ENCODE data around the gene BNIPL. TPM values are rescaled to one million over a fixed set of nuclear protein-coding genes. Genes with fewer than 3 reads are reported as not detected.
A peak's percentile ranks its signal among the peaks of the same experiment; 100 is the strongest.

The BNIPL gene
- total RNA-seq, 1 experiment from 2014 or later: 0.46 TPM

DNA sequence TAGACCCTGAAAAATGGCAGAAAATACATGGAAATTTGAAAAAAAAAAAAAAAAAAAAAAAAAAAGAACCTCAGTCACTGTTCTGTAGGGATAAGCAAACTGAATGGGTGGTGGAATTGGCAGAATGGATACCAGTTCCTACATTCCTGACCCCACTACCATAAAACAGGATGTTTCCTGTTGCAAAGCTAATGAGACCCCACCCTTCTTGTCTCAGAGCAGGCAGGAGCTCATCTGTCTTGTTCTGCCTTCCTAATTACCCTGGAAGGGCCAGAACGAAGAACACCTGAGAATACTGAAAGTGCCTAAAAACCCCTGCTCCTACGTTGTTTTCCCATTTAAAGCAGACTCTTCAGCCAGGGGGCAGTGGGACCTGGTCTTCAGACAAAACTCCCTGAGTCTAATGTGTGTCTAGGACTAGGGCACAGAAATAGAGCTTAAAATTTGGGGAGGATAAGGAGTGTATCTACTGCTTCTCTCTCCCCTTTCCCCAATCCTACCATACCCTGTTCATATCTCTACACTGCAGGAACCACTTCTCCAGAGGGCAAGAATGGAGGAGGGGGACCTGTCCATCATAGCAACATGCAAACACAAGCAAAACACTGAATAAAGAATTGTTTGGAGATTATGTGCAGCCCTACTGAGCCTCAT is 15.1 kb downstream of the BNIPL start:
- TSS peak; percentile 12 for BruUV-seq (replicated peaks)
- POLR2A ChIA-PET: interaction anchor here (0.5 kb wide), 1 partner anchor 72 kb away, joined by 4 read pairs; no protein-coding TSS in a partner anchor
- CTCF ChIA-PET: no interaction called here
- no peaks in the 10 kb centered on the region for H3K9me3 ChIP-seq (ENCODE audit: control insufficient read depth, insufficient read depth, low read depth, low read length)
- TF ChIP-seq TCF7L2 (IDR thresholded peaks at IDR 0.05; ENCODE audit: low read depth, low read length): no peak
- TF ChIP-seq SIN3A (IDR thresholded peaks at IDR 0.05; ENCODE audit: borderline replicate concordance, insufficient read depth, low read depth, low read length): no peak
- TF ChIP-seq POLR2AphosphoS5 (IDR thresholded peaks at IDR 0.05; ENCODE audit: low read depth, low read length): peak; percentile 56; the same call in 1 of the 2 replicates
- in situ Hi-C loops (cut with HindIII; ENCODE audit: low pct_unique_long_range_greater_than_20kb, low sequenced_read_pairs): no loop called here
- H3K27me3 ChIP-seq (ENCODE audit: control insufficient read depth, insufficient read depth, low read length): no peaks in the 10 kb centered on the region
- H3K36me3 ChIP-seq (ENCODE audit: control insufficient read depth, insufficient read depth, low read length): peaks cover 21% of the 10 kb centered on the region
- ATAC-seq: no peak
- H3K4me3 ChIP-seq (ENCODE audit: low read depth in 2 of 2, low read length in 2 of 2): no peak overlapping the region
- intact Hi-C loops (cut with micrococcal nuclease; ENCODE audit: unreplicated experiment): no loop called here
- DNase-seq (ENCODE audit: low read depth, low spot score): no peak
- no peak overlapping the region for H3K27ac ChIP-seq (ENCODE audit: low read length)
- peaks cover 8% of the 10 kb centered on the region for H3K4me1 ChIP-seq (ENCODE audit: control insufficient read depth, insufficient read depth, low read length)

DNA sequence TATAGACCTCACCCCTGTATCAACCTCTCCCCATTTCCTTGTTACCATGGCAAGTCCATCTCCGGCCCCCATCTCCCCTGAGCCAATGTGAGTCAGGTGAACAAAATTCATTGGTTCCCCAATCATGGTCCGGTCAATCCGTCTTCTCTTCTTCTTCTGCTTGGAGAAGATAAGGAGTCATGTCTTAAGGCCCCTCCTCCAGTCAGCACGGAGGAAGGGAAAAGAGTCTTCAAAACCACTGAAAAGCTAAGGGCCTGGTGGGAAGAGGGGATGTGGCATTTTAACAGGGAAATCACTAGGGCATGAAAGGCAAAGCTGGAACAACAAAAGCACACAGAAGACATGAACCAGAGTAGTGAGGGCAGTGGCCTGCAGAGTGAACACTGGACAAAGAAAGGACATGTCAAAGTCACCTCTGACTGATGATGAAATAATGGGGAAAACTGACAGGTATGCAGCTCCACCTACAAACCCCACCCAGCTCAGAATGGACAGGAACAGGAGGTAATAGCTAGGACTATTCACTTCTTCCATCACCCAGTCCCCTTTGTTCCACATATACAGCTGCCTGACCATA is 18.7 kb downstream of the BNIPL start:
- intact Hi-C loops (cut with micrococcal nuclease; ENCODE audit: unreplicated experiment) (no loop called here), in situ Hi-C loops (cut with HindIII; ENCODE audit: low pct_unique_long_range_greater_than_20kb, low sequenced_read_pairs) (no loop called here)
- ChIA-PET CTCF (no interaction called here), POLR2A (no interaction called here)
- Histone ChIP-seq H3K4me1 (ENCODE audit: control insufficient read depth, insufficient read depth, low read length) (peaks cover 21% of the 10 kb centered on the region), H3K4me3 (ENCODE audit: low read depth in 2 of 2, low read length in 2 of 2) (no peak overlapping the region), H3K27ac (ENCODE audit: low read length) (no peak overlapping the region; the same call in 1 of the 2 replicates), H3K9me3 (ENCODE audit: control insufficient read depth, insufficient read depth, low read depth, low read length) (no peaks in the 10 kb centered on the region), H3K36me3 (ENCODE audit: control insufficient read depth, insufficient read depth, low read length) (peaks cover 21% of the 10 kb centered on the region), H3K27me3 (ENCODE audit: control insufficient read depth, insufficient read depth, low read length) (no peaks in the 10 kb centered on the region)
- no peak for DNase-seq (ENCODE audit: low read depth, low spot score)
- TF ChIP-seq, protein P1, sequence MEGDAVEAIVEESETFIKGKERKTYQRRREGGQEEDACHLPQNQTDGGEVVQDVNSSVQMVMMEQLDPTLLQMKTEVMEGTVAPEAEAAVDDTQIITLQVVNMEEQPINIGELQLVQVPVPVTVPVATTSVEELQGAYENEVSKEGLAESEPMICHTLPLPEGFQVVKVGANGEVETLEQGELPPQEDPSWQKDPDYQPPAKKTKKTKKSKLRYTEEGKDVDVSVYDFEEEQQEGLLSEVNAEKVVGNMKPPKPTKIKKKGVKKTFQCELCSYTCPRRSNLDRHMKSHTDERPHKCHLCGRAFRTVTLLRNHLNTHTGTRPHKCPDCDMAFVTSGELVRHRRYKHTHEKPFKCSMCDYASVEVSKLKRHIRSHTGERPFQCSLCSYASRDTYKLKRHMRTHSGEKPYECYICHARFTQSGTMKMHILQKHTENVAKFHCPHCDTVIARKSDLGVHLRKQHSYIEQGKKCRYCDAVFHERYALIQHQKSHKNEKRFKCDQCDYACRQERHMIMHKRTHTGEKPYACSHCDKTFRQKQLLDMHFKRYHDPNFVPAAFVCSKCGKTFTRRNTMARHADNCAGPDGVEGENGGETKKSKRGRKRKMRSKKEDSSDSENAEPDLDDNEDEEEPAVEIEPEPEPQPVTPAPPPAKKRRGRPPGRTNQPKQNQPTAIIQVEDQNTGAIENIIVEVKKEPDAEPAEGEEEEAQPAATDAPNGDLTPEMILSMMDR (IDR thresholded peaks at IDR 0.05): no peak
- TF ChIP-seq POLR2AphosphoS5 (IDR thresholded peaks at IDR 0.05; ENCODE audit: low read depth, low read length) (no peak), SIN3A (IDR thresholded peaks at IDR 0.05; ENCODE audit: borderline replicate concordance, insufficient read depth, low read depth, low read length) (no peak), TCF7L2 (IDR thresholded peaks at IDR 0.05; ENCODE audit: low read depth, low read length) (no peak)
- TF ChIP-seq, protein P2, sequence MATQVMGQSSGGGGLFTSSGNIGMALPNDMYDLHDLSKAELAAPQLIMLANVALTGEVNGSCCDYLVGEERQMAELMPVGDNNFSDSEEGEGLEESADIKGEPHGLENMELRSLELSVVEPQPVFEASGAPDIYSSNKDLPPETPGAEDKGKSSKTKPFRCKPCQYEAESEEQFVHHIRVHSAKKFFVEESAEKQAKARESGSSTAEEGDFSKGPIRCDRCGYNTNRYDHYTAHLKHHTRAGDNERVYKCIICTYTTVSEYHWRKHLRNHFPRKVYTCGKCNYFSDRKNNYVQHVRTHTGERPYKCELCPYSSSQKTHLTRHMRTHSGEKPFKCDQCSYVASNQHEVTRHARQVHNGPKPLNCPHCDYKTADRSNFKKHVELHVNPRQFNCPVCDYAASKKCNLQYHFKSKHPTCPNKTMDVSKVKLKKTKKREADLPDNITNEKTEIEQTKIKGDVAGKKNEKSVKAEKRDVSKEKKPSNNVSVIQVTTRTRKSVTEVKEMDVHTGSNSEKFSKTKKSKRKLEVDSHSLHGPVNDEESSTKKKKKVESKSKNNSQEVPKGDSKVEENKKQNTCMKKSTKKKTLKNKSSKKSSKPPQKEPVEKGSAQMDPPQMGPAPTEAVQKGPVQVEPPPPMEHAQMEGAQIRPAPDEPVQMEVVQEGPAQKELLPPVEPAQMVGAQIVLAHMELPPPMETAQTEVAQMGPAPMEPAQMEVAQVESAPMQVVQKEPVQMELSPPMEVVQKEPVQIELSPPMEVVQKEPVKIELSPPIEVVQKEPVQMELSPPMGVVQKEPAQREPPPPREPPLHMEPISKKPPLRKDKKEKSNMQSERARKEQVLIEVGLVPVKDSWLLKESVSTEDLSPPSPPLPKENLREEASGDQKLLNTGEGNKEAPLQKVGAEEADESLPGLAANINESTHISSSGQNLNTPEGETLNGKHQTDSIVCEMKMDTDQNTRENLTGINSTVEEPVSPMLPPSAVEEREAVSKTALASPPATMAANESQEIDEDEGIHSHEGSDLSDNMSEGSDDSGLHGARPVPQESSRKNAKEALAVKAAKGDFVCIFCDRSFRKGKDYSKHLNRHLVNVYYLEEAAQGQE (IDR thresholded peaks at IDR 0.05; ENCODE audit: insufficient read depth in 1 of 2, low read depth in 2 of 2, low read length in 1 of 2): no peak
- BruUV-seq (replicated peaks): no TSS peak
- no peak for ATAC-seq

DNA sequence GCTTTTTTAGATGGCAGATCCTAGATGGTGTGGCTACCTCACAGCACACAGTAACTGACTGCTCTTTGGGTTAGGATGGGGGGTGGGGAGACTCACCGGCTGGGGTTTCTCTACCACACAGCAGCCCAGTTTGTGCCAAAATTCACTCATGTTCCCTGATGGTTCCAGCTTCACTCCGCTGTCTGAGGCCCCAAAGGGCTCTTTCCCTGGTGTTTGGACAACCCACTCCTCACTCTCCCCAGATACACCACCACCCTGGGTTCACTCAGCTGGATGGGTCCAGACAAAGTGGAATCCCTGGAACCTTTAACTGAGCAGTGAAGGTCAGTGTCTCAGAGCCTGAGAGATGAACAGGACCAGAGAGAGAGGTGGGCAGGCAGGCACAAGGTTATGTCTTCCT is 19.2 kb downstream of the BNIPL start:
- no TSS peak for BruUV-seq (replicated peaks)
- ChIA-PET POLR2A (no interaction called here), CTCF (no interaction called here)
- intact Hi-C loops (cut with micrococcal nuclease; ENCODE audit: unreplicated experiment) (no loop called here), in situ Hi-C loops (cut with HindIII; ENCODE audit: low pct_unique_long_range_greater_than_20kb, low sequenced_read_pairs) (no loop called here)
- Histone ChIP-seq H3K9me3 (ENCODE audit: control insufficient read depth, insufficient read depth, low read depth, low read length) (no peaks in the 10 kb centered on the region), H3K4me3 (ENCODE audit: low read depth in 2 of 2, low read length in 2 of 2) (no peak overlapping the region), H3K27me3 (ENCODE audit: control insufficient read depth, insufficient read depth, low read length) (no peaks in the 10 kb centered on the region), H3K4me1 (ENCODE audit: control insufficient read depth, insufficient read depth, low read length) (peaks cover 21% of the 10 kb centered on the region), H3K27ac (ENCODE audit: low read length) (peak overlapping the region; percentile 45; the same call in 1 of the 2 replicates), H3K36me3 (ENCODE audit: control insufficient read depth, insufficient read depth, low read length) (peaks cover 21% of the 10 kb centered on the region)
- DNase-seq (ENCODE audit: low read depth, low spot score) (no peak), ATAC-seq (no peak)
- TF ChIP-seq POLR2AphosphoS5 (IDR thresholded peaks at IDR 0.05; ENCODE audit: low read depth, low read length) (no peak), TCF7L2 (IDR thresholded peaks at IDR 0.05; ENCODE audit: low read depth, low read length) (no peak), SIN3A (IDR thresholded peaks at IDR 0.05; ENCODE audit: borderline replicate concordance, insufficient read depth, low read depth, low read length) (no peak)
- TF ChIP-seq, protein P2 (IDR thresholded peaks at IDR 0.05; ENCODE audit: insufficient read depth in 1 of 2, low read depth in 2 of 2, low read length in 1 of 2): no peak
- TF ChIP-seq, protein P1 (IDR thresholded peaks at IDR 0.05): no peak

All from Panc1 (cell line).